ENCODE measurements around the gene HCN4.
"Not testable (repeated sequence)": the region's sequence is repeated elsewhere in the genome, so short reads cannot be mapped to it uniquely, and the experiment has no call there.

Gene HCN4

GRCh38 chr15:73324496-73325170, 44.1 kb downstream of the HCN4 start:
- DNase-seq: no peak

- no peak for DNase-seq
Measured at GRCh38 chr15:73323956-73324355, 44.8 kb downstream of the HCN4 start.

- DNase-seq: no peak
Measured at GRCh38 chr15:73323374-73323955, 45.3 kb downstream of the HCN4 start.

- DNase-seq: no peak
Measured at GRCh38 chr15:73322665-73323373, 45.9 kb downstream of the HCN4 start.

- DNase-seq: no peak
Measured at GRCh38 chr15:73321496-73322450, 47.0 kb downstream of the HCN4 start.

- DNase-seq: no peak
Measured at GRCh38 chr15:73320619-73321180, 48.1 kb downstream of the HCN4 start.

GRCh38 chr15:73319460-73320245, 49.1 kb downstream of the HCN4 start:
- DNase-seq: no peak

GRCh38 chr15:73318463-73319351, 50.1 kb downstream of the HCN4 start:
- DNase-seq: no peak

- no peak for DNase-seq
Measured at GRCh38 chr15:73317651-73318462, 50.9 kb downstream of the HCN4 start.

GRCh38 chr15:73313861-73314260, 54.9 kb downstream of the HCN4 start:
- DNase-seq: no peak

- no peak for DNase-seq
Measured at GRCh38 chr15:73308305-73308704, 60.5 kb downstream of the HCN4 start.

GRCh38 chr15:73305331-73306211, 63.2 kb downstream of the HCN4 start:
- peak; percentile 82 for DNase-seq

GRCh38 chr15:73303636-73304035, 65.1 kb downstream of the HCN4 start:
- no peak for DNase-seq

- not testable (repeated sequence) for DNase-seq
Measured at GRCh38 chr15:73300286-73300685, 68.5 kb downstream of the HCN4 start.

- no peak for DNase-seq
Measured at GRCh38 chr15:73298522-73299245, 70.1 kb downstream of the HCN4 start.

GRCh38 chr15:73296609-73297353, 72.0 kb downstream of the HCN4 start:
- no peak for DNase-seq

- no peak for DNase-seq
Measured at GRCh38 chr15:73295630-73296286, 73.0 kb downstream of the HCN4 start.

All from NCI-H187 treated with DMSO at 0.1 percent for 48 hours (cell line).